SK-MEL-5 (cell line): ENCODE results near the gene PDIK1L. TPM values are rescaled to one million over a fixed set of nuclear protein-coding genes. Genes with fewer than 3 reads are reported as not detected.

Experiments used
- DNase-seq: peaks from one replicate; pipeline ENCODE4 v3.0.0-alpha.2; 2016; ENCODE audit warnings: low read depth, low spot score
- in situ Hi-C: cut with HindIII; loops from 2 replicates; pipeline ENCODE4 v1.10.0; 2016; ENCODE audit warnings: low sequenced_read_pairs, high pct_unique_total_duplicates, low pct_unique_long_range_greater_than_20kb
- total RNA-seq: library from RNA; depleted of rRNA; stranded (reverse); fragments of >200 nt; shearing (Covaris generic); gene quantifications from 2 replicates; pipeline ENCODE4 v1.2.3, GENCODE V29; 2014

Gene PDIK1L
- total RNA-seq, 1 experiment from 2014 or later: 6.4 TPM

GRCh38 chr1:26132128-26132833 lies 20.7 kb downstream of the PDIK1L start:
- in situ Hi-C loops: no loop called here
- DNase-seq: peak; percentile 50

GRCh38 chr1:26132834-26133167 lies 21.2 kb downstream of the PDIK1L start:
- in situ Hi-C loops: no loop called here

DNA sequence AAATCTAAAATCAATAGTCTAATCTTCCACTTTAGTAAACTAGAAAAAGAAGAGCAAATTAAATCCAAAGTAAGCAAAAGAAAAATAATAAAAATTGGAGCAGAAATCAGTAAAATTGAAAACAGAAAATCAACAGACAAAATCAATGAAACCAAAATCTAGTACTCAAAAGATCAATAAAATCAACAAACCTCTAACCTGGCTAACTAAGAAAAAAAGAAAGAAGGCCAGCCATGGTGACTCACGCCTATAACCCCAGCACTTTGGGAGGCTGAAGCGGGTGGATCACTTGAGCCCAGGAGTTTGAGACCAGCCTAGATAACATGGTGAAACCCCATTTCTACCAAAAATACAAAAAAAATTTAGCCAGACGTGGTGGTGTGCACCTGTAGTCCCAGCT lies 22.8 kb downstream of the PDIK1L start:
- in situ Hi-C loops: no loop called here
- DNase-seq: no peak

More at GRCh38 chr1:26132834-26133167, 21.2 kb downstream of the PDIK1L start:
- no peak for DNase-seq

- in situ Hi-C loops: no loop called here
- no peak for DNase-seq
These were observed 27.4 kb downstream of the PDIK1L start for GRCh38 chr1:26138974-26139558.

DNA sequence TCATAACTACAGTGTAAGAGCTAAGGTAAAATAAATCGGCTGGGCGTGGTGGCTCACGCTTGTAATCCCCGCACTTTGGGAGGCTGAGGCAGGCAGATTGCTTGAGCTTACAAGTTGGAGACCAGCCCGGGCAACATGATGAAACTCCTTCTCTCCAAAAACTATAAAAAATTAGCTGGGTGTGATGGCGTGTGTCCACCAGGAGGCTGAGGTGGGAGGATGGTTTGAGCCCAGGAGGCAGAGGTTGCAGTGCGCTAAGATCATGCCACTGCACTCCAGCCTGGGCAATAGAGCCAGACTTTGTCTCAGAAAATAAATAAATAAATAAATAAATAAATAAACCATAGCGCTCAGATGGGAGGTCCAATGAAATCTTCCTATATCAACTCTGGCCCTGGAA lies 30.5 kb downstream of the PDIK1L start:
- no peak for DNase-seq
- in situ Hi-C loops: no loop called here

GRCh38 chr1:26145041-26145959 lies 33.7 kb downstream of the PDIK1L start:
- in situ Hi-C loops: no loop called here

GRCh38 chr1:26145960-26146294 lies 34.3 kb downstream of the PDIK1L start:
- in situ Hi-C loops: no loop called here
- no peak for DNase-seq

More at GRCh38 chr1:26145041-26145959, 33.7 kb downstream of the PDIK1L start:
- peak; percentile 88 for DNase-seq

GRCh38 chr1:26148887-26149286 lies 37.3 kb downstream of the PDIK1L start:
- no peak for DNase-seq
- in situ Hi-C loops: no loop called here

GRCh38 chr1:26153966-26154532 lies 42.4 kb downstream of the PDIK1L start:
- no peak for DNase-seq
- in situ Hi-C loops: no loop called here

DNA sequence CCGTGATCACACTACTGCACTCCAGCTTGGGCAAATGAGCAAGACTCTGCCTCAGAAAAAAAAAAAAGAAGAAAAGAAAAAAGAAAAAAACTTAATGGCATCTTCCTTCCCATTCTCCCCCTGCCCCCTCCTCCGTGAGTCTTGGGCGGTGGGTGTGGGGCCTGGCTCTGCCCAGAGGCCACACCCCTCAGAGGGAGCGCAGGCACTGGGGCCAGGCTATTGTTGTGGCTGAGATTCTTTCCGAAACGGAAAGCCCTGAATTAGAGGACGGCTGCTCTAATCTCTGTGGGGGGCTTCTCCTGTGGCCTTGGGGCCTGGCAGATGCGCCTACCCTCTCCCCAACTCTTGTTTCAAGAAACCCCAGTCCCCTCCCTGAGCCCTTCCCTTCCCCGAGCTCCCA lies 43.1 kb downstream of the PDIK1L start:
- DNase-seq: no peak
- in situ Hi-C loops: no loop called here

DNA sequence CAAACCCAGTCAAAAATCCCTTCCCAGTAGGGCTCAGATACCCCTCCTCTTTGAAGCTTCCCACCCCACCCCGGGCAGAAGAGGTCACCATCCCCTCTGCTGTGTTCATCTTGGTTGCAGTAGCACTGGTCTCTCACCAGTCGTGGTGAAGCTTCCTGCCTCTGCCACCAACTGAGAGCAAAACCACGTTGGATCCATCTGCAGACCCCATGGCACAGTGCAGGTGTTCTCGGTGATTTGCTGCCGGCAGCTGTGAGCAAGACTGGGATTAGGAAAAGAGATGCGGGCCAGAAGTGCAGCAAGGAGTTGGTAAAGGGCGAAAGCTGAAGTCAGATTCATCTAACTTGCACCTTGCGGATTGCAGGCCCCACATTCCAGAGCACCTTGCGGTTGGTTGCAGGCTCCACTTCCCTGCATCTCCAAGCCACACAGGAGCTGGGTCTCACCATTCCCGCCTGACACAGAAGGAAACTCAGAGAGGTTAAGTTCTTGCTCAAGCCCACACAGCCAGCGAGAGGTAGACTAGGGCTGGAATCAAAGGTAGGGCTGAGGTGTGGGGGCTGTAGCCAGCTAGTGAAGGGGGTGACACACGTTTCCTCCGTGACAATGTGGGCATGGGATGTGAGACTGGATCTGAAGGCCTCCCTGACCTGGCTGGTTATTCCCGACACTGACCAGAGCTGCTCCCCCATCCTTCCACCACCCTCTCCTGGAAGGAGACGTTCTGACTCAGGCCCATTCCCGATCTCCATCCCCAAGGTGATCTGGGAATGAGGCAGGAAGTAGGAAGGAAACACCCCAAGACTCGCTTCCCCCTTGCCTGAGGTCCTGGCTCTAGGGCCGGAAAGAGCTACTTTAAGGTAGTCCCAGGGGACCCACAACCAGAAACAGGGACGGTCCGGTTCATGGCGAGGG lies 44.0 kb downstream of the PDIK1L start:
- DNase-seq: no peak
- in situ Hi-C loops: no loop called here

DNA sequence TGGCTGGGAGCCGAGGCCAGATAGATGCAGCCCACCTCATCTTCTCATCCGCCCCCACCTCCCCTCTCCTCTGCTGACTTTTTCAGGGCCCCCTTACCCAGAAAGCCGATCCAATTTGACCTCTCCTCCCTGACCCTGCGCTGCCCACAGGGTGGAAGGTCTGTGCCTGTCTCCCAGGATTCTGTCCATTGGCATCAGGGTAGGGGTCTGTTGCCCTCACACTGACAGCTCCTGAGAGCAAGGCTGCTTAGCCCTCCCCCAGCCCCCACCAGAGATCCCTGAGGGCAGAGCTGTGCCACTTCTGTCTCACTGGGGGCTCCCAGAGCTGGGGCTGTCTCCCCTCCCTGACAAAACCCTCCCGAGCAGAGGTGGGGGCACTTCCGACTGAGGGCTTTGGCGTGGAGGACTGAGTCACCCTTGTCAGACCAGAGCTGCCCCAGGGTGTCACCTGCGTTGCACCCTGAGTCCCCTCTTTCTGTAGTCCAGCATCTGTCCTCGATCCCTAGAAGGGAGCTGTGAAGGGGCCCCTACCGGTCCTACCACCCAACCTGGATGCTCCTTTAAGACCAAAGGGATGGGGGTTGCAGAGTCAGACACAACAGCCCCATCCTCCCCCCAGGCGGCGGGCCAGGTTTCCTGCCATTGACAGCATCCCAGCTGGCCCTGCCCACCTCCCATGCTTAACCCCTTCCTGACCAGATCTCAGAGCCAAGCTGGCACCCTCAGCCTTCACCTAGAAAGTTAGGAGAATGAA lies 44.8 kb downstream of the PDIK1L start:
- in situ Hi-C loops: no loop called here

DNA sequence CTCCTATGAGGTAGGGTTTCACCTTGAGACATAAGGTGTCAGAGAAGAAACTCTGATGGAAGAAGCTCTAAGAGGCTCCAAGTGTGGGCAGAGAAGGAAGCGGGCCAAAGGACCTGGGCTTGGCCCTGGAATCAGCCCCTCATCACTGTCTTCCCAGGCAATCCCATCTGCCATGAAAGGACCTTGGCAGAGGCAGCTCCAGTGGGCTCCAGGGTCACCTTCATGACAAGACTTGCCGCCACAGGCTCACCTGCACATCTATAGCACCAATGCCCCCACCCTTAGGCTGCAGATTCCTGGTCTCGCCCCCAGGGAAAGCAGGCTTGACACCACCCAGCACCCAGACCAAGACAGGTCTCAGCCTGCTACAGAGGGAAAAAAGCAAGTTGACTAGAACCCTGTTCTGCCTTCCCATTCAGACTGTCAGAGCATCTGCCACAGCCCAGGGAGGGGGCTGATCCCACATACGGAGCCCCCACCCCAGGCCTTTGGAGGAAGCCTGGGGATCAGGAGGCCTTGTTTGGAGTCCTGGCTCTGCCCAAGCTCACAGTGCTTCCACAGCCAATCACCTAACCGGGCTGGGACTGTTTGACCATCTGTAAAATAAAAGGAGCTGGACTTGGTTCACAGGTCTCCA lies 46.8 kb downstream of the PDIK1L start:
- no peak for DNase-seq
- in situ Hi-C loops: no loop called here

More for the DNA sequence above, 44.8 kb downstream of the PDIK1L start:
- DNase-seq: no peak

GRCh38 chr1:26158908-26159742 lies 47.5 kb downstream of the PDIK1L start, which contains the start of gene FAM110D:
TSS of gene FAM110D (plus strand) at chr1:26159079. CDS start at chr1:26161292, 2,213 bp downstream.
- no peak for DNase-seq
- in situ Hi-C loops: no loop called here

DNA sequence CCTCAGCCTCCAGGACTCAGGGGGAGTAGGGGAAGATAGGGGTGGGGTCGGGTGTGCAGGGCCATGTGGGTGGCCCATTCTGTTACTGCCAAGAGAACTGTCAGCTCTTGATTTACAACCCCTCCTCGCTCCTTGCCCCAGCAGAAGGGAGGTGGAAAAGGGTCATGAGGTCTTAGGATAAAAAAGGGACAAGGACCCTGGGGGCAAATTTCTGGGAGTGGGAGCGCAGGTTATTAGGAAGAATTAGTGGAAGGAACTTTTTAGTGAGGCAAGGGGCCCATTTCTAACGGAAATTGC lies 48.1 kb downstream of the PDIK1L start:
- in situ Hi-C loops: no loop called here
- DNase-seq: no peak
